H54 (cell line): ENCODE data around the gene COL21A1.

Experiments
- DNase-seq: peaks from one replicate; pipeline ENCODE4 v3.0.0; 2011; ENCODE audit warnings: low spot score, mixed read lengths; ENCODE audit not compliant: insufficient read length
- FAIRE-seq: peaks from 3 replicates; lab custom pipeline; 2011; peaks lifted over from hg19 to GRCh38; lab: Jason Lieb, UNC
- POLR2A ChIP-seq: IDR thresholded peaks from 2 replicates; pipeline ENCODE4 v1.6.1; 2011; ENCODE audit warnings: low read depth, mild to moderate bottlenecking, low read length

COL21A1 gene

DNA sequence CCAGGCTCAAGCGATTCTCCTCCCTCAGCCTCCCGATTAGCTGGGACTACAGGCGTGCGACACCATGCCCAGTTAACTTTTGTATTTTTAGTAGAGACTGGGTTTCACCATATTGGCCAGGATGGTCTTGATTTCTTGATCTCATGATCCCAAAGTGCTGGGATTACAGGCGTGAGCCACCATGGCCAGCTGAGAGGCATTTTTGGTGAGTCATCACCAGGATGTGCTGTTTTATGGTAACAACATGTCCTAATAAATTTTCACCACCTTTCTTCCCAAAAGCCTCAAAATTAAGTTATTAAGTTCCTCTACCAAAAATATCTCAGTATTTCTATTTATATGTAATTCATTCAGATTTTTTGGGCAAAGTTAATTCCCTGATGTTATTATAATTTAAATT, 53.5 kb downstream of the COL21A1 start:
- no peak for TF ChIP-seq POLR2A
- no peak for DNase-seq
- peak; percentile 20 for FAIRE-seq

DNA sequence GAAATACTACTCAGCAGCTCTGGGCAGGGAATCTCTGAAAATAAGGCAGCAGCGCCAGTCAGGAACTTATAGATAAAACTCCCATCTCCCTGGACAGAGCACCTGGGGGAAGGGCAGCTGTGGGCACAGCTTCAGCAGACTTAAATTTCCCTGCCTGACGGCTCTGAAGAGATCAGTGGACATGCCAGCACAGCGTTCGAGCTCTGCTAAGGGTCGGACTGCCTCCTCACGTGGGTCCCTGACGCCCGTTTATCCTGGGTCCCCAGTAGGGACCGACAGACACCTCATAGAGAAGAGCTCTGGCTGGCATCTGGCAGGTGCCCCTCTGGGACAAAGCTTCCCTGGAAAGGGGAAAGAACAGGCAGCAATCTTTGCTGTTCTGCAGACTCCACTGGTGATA, 59.0 kb downstream of the COL21A1 start:
- DNase-seq (no peak), FAIRE-seq (no peak)
- no peak for TF ChIP-seq POLR2A

DNA sequence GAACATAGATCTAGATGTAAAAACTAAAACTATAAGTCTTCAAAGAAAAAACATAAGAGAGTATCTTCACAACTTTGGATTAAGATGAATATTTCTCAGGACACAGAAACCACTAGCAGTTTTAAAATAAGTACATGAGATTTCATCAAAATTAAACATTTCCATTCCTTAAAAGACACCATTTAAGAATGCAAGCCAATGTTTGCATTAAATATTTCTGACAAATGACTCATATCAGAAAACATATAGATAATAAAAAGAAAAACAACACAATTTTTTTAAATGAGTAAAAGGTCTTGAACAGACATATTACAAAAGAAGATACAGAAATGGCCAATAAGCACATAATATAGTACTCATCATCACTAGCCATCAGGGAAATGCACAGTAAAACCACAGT, 59.7 kb downstream of the COL21A1 start:
- DNase-seq (no peak), FAIRE-seq (no peak)
- TF ChIP-seq POLR2A = no peak

DNA sequence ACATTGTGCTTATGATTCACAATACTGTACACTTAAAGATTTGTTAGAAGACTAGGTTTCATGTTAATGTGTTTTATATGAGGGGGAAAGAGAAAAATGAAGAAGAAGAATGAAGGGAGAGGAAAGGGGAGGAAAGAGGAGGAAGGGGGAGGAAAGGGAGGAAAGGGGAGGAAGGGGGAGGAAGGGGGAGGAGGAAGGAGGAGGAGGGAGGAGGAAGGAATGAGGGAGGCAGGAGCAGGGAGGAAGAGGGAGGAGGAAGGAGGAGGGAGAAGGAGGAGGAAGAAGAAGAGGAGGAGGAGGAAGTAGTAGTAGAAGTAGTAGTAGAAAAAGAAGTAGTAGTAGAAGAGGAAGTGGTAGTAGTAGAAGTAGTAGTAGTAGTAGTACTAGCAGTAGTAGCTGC, 70.6 kb downstream of the COL21A1 start:
- no peak for TF ChIP-seq POLR2A
- FAIRE-seq (no peak), DNase-seq (no peak)

DNA sequence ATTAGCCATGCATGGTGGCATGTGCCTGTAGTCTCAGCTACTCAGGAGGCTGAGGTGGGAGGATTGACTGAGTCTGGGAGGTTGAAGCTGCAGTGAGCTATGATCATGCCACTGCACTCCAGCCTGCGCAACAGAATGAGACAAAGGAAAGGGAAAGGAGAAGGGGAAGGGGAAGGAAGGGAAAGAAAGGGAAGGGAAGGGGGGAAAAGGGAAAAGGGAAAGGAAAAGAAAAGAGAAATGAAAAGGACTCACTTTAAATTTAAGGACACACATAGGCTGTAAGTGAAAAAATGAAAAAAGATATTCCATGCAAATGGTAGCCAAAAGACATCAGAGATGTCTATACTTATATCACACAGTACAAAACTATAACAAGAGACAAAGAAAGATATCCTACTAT, 74.2 kb downstream of the COL21A1 start:
- FAIRE-seq (no peak), DNase-seq (no peak)
- TF ChIP-seq POLR2A = no peak

GRCh38 chr6:56172144-56172543, 75.2 kb downstream of the COL21A1 start:
- FAIRE-seq (peak; percentile 53), DNase-seq (no peak)
- no peak for TF ChIP-seq POLR2A

GRCh38 chr6:56169366-56169765, 78.0 kb downstream of the COL21A1 start:
- FAIRE-seq = no peak
- TF ChIP-seq POLR2A = no peak
- no peak for DNase-seq

- FAIRE-seq (no peak), DNase-seq (no peak)
- TF ChIP-seq POLR2A = no peak
These were observed 78.8 kb downstream of the COL21A1 start for GRCh38 chr6:56168596-56168995.

- DNase-seq = no peak
- no peak for FAIRE-seq
- no peak for TF ChIP-seq POLR2A
These were observed 85.3 kb downstream of the COL21A1 start for GRCh38 chr6:56162081-56162480.

DNA sequence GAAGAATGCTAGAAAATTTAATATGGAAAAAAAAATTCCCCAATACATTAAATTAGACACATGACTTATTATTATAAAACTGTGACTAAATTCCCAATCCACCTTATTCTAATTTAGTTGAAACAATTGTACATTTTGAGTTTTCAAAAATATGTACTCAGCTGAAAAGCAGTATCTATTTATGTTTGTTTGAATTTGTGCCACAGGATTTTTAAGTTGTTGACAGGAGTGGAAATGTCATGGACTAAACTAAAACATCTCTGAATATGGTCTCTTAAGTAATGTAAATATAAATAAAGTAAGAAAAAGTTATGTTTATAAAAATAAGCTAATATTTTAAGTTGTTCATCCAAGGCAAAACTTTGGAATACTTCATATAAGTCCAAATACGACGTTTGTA, 86.9 kb downstream of the COL21A1 start:
- DNase-seq (no peak), FAIRE-seq (no peak)
- no peak for TF ChIP-seq POLR2A

DNA sequence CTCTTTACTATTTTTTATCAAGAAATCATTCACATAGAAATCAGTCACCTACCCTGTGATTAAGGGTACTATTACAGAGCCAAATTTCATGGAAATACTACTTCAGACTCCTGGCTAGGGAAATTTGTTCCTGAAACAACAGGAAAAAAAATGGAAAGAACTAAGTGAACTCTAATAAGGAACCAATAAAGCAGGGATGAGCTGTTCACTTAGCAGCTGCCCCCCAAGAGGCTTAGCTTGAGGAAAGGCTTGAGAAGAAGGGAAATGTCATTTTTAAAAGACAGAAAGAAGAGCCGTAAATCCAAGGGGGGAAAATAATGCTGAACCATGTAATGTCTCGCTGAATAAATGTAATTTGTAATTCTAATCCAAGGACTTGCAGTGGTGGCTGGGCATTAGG, 88.8 kb downstream of the COL21A1 start:
- no peak for DNase-seq
- no peak for FAIRE-seq
- TF ChIP-seq POLR2A = no peak

DNA sequence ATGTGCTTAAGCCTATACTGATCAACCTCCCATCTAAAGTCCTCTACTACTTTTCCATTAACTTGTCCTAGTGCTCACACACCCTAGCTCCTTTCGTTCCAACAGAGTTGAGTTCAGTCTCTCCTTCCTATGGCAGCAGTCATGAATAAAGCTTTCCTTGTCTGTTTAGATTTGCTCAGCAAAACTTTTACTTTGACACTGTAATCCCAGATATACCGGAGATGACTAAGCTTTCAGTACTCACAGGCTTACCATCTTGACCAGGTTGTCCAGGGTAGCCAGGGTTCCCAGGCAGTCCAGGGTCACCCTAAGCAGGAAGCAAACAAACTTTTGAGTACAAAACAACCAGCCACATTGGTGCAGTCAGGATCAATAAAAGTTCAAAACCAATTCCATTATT, 90.7 kb downstream of the COL21A1 start:
- peak; percentile 21 for DNase-seq
- FAIRE-seq = peak; percentile 96
- TF ChIP-seq POLR2A = no peak

GRCh38 chr6:56155634-56156141, 91.7 kb downstream of the COL21A1 start:
- no peak for DNase-seq
- TF ChIP-seq POLR2A = no peak
- no peak for FAIRE-seq

DNA sequence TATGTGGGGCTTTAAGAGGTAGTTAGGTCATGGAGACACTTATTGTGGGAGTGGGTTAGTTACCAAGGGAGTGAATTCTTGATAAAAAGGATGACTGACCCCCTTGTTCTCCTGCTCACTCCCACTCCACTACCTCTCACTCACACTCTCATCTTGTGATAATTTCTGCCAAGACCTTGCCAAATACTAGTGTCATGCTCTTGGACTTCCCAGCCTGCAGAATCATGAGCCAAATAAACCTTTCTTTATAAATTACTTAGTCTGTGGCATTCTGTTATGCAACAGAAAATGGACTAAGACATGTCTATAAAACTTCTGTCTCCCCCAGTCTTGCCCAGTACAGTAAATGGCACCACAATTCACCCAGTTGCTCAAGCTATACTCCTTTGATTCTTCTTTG, 93.3 kb downstream of the COL21A1 start:
- FAIRE-seq = no peak
- no peak for TF ChIP-seq POLR2A
- no peak for DNase-seq

DNA sequence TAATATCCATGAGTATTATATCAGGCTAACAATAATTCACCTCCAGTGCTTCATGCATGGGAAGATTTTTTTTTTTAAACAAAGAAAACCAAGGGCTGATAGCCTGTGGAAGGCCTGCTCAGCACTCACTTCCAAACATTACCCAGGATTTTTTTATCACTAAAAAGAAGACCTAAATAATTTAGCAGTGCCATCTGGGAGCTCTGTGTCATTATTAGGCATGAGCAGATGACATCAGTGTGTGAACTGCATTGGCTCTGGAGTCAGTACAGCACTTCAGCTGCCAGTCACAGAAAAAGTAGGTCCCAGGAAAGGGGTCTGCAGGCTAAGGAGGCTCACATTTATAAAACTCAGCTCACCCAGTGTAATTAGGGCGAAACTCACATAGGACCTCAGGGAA, 94.8 kb downstream of the COL21A1 start:
- DNase-seq (no peak), FAIRE-seq (no peak)
- no peak for TF ChIP-seq POLR2A

- DNase-seq = no peak
- no peak for TF ChIP-seq POLR2A
- no peak for FAIRE-seq
These were observed 95.7 kb downstream of the COL21A1 start for GRCh38 chr6:56151609-56152224.
